B cell (primary cell): ENCODE measurements around the gene TMEM154.

Source experiments
- EZH2 ChIP-seq: IDR thresholded peaks from 2 replicates; pipeline ENCODE4 v1.6.1; 2012; ENCODE audit warnings: borderline replicate concordance, low read depth, mild to moderate bottlenecking, moderate library complexity, low read length; ENCODE audit not compliant: insufficient read depth, poor library complexity, severe bottlenecking
- TF ChIP-seq, protein P1 (sequence below): fragments of 200-600 bp; IDR thresholded peaks from one replicate; pipeline ENCODE4 v1.8.0; 2022; ENCODE audit warnings: antibody characterized with exemption, mild to moderate bottlenecking

DNA sequence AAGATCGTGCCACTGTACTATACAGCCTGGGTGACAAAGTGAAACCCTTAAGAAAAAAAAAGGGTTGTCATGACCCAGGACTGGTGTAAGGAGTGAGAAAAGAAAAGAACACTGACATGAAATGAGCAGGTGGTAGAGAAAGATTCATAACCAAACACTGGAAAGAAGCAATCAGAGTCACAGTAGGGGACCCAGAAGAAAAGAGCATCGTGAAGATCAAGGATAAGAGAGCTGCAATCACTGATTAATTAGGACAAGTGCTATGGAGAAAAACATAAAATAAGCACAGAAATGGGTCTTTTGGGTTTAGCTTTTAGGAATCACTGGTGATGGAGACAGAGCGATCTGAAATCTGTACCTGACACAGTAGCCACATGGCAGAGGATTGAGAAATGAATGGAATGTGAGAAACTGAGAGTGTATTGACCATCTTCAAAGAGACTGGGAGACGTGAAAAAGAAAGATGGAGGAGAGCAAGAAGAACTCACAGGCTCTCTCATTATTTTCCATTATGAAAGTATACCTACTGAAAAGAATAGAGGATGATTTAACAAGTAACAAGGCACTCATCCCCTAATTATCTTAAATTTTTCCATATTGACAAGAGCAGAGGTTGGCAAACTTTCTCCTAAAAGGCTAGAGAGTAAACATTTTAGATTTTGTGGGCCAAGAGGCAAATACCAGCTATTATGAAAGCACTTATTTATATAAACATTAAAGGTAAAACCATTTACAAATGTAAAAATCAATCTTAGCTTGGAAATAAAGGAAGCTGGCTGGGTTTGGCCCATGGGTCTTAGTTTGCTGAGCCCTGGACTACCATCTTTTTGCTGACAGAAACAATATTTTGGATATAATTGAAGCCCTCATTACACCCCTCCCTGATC is 7.3 kb downstream of the TMEM154 start:
- TF ChIP-seq, protein P1, sequence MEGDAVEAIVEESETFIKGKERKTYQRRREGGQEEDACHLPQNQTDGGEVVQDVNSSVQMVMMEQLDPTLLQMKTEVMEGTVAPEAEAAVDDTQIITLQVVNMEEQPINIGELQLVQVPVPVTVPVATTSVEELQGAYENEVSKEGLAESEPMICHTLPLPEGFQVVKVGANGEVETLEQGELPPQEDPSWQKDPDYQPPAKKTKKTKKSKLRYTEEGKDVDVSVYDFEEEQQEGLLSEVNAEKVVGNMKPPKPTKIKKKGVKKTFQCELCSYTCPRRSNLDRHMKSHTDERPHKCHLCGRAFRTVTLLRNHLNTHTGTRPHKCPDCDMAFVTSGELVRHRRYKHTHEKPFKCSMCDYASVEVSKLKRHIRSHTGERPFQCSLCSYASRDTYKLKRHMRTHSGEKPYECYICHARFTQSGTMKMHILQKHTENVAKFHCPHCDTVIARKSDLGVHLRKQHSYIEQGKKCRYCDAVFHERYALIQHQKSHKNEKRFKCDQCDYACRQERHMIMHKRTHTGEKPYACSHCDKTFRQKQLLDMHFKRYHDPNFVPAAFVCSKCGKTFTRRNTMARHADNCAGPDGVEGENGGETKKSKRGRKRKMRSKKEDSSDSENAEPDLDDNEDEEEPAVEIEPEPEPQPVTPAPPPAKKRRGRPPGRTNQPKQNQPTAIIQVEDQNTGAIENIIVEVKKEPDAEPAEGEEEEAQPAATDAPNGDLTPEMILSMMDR = no peak
- TF ChIP-seq EZH2 = no peak
